ENCODE measurements around the gene PTPRN2.

Gene PTPRN2

GRCh38 chr7:158067219-158067930 lies 520.2 kb downstream of the PTPRN2 start:
- no peak for DNase-seq (ENCODE audit: low spot score)

GRCh38 chr7:158066085-158066484 lies 521.5 kb downstream of the PTPRN2 start:
- DNase-seq (ENCODE audit: low spot score) = no peak

- DNase-seq (ENCODE audit: low spot score) = no peak
Observed at GRCh38 chr7:158065340-158065739, 522.3 kb downstream of the PTPRN2 start.

GRCh38 chr7:158064631-158065030 lies 523.0 kb downstream of the PTPRN2 start:
- DNase-seq (ENCODE audit: low spot score) = no peak

- DNase-seq (ENCODE audit: low spot score) = no peak
Observed at GRCh38 chr7:158063850-158064610, 523.6 kb downstream of the PTPRN2 start.

GRCh38 chr7:158062661-158063060 lies 525.0 kb downstream of the PTPRN2 start:
- no peak for DNase-seq (ENCODE audit: low spot score)

GRCh38 chr7:158061884-158062656 lies 525.6 kb downstream of the PTPRN2 start:
- DNase-seq (ENCODE audit: low spot score) = no peak

GRCh38 chr7:158061026-158061630 lies 526.5 kb downstream of the PTPRN2 start:
- no peak for DNase-seq (ENCODE audit: low spot score)

GRCh38 chr7:158060216-158060615 lies 527.4 kb downstream of the PTPRN2 start:
- no peak for DNase-seq (ENCODE audit: low spot score)

- DNase-seq (ENCODE audit: low spot score) = no peak
Observed at GRCh38 chr7:158057446-158057845, 530.2 kb downstream of the PTPRN2 start.

GRCh38 chr7:158056761-158057160 lies 530.9 kb downstream of the PTPRN2 start:
- no peak for DNase-seq (ENCODE audit: low spot score)

- DNase-seq (ENCODE audit: low spot score) = no peak
Observed at GRCh38 chr7:158055726-158056510, 531.7 kb downstream of the PTPRN2 start.

- no peak for DNase-seq (ENCODE audit: low spot score)
Observed at GRCh38 chr7:158054611-158055010, 533.0 kb downstream of the PTPRN2 start.

- no peak for DNase-seq (ENCODE audit: low spot score)
Observed at GRCh38 chr7:158054081-158054480, 533.5 kb downstream of the PTPRN2 start.

GRCh38 chr7:158053183-158053915 lies 534.3 kb downstream of the PTPRN2 start:
- no peak for DNase-seq (ENCODE audit: low spot score)

GRCh38 chr7:158052381-158053060 lies 535.1 kb downstream of the PTPRN2 start:
- DNase-seq (ENCODE audit: low spot score) = no peak

GRCh38 chr7:158051776-158052175 lies 535.8 kb downstream of the PTPRN2 start:
- DNase-seq (ENCODE audit: low spot score) = no peak

GRCh38 chr7:158050978-158051651 lies 536.5 kb downstream of the PTPRN2 start:
- DNase-seq (ENCODE audit: low spot score) = no peak

- no peak for DNase-seq (ENCODE audit: low spot score)
Observed at GRCh38 chr7:158050441-158050977, 537.1 kb downstream of the PTPRN2 start.
